Measurements from ENCODE around the gene TENT4B. TPM values are rescaled to one million over a fixed set of nuclear protein-coding genes. Genes with fewer than 3 reads are reported as not detected.

Gene TENT4B
- total and polyA plus RNA-seq, 2 experiments from 2014 or later = 6.2 to 15.0 TPM

- Histone ChIP-seq H3K4me1 (ENCODE audit: low read depth) (no peaks in the 10 kb centered on the region), H3K36me3 (no peaks in the 10 kb centered on the region), H3K9me3 (ENCODE audit: low read depth) (no peaks in the 10 kb centered on the region), H3K27ac (no peak overlapping the region), H3K4me3 (no peak overlapping the region), H3K27me3 (no peaks in the 10 kb centered on the region)
- DNase-seq (ENCODE audit: low read depth in 1 of 2, low spot score in 1 of 2) = no peak
- TF ChIP-seq CTCF (IDR thresholded peaks at IDR 0.05; ENCODE audit: low read depth, low read length) = no peak
Observed at GRCh38 chr16:50253514-50253910, 100.4 kb downstream of the TENT4B start.

- no peak for TF ChIP-seq CTCF (IDR thresholded peaks at IDR 0.05; ENCODE audit: low read depth, low read length)
- H3K27ac ChIP-seq = no peak overlapping the region
- no peaks in the 10 kb centered on the region for H3K27me3 ChIP-seq
- H3K36me3 ChIP-seq = no peaks in the 10 kb centered on the region
- no peak overlapping the region for H3K4me3 ChIP-seq
- DNase-seq (ENCODE audit: low read depth in 1 of 2, low spot score in 1 of 2) = no peak
- no peaks in the 10 kb centered on the region for H3K4me1 ChIP-seq (ENCODE audit: low read depth)
- H3K9me3 ChIP-seq (ENCODE audit: low read depth) = no peaks in the 10 kb centered on the region
Observed at GRCh38 chr16:50254072-50254471, 101.0 kb downstream of the TENT4B start.

- Histone ChIP-seq H3K27me3 (no peaks in the 10 kb centered on the region), H3K36me3 (no peaks in the 10 kb centered on the region), H3K27ac (no peak overlapping the region), H3K9me3 (ENCODE audit: low read depth) (no peaks in the 10 kb centered on the region), H3K4me1 (ENCODE audit: low read depth) (no peaks in the 10 kb centered on the region), H3K4me3 (no peak overlapping the region)
- TF ChIP-seq CTCF (IDR thresholded peaks at IDR 0.05; ENCODE audit: low read depth, low read length) = no peak
- no peak for DNase-seq (ENCODE audit: low read depth in 1 of 2, low spot score in 1 of 2)
Observed at GRCh38 chr16:50255538-50255937, 102.4 kb downstream of the TENT4B start.

GRCh38 chr16:50256604-50257003 lies 103.5 kb downstream of the TENT4B start:
- H3K27me3 ChIP-seq = no peaks in the 10 kb centered on the region
- no peak overlapping the region for H3K4me3 ChIP-seq
- no peaks in the 10 kb centered on the region for H3K4me1 ChIP-seq (ENCODE audit: low read depth)
- no peak for TF ChIP-seq CTCF (IDR thresholded peaks at IDR 0.05; ENCODE audit: low read depth, low read length)
- DNase-seq (ENCODE audit: low read depth in 1 of 2, low spot score in 1 of 2) = no peak
- no peak overlapping the region for H3K27ac ChIP-seq
- no peaks in the 10 kb centered on the region for H3K36me3 ChIP-seq
- H3K9me3 ChIP-seq (ENCODE audit: low read depth) = no peaks in the 10 kb centered on the region

GRCh38 chr16:50257876-50258275 lies 104.8 kb downstream of the TENT4B start:
- H3K36me3 ChIP-seq = no peaks in the 10 kb centered on the region
- H3K9me3 ChIP-seq (ENCODE audit: low read depth) = no peaks in the 10 kb centered on the region
- H3K27ac ChIP-seq = no peak overlapping the region
- H3K4me3 ChIP-seq = no peak overlapping the region
- H3K4me1 ChIP-seq (ENCODE audit: low read depth) = no peaks in the 10 kb centered on the region
- no peaks in the 10 kb centered on the region for H3K27me3 ChIP-seq
- no peak for DNase-seq (ENCODE audit: low read depth in 1 of 2, low spot score in 1 of 2)
- TF ChIP-seq CTCF (IDR thresholded peaks at IDR 0.05; ENCODE audit: low read depth, low read length) = no peak
